GM21515 (cell line): ENCODE measurements around the gene CDH3.
"Not testable (repeated sequence)": the region's sequence is repeated elsewhere in the genome, so short reads cannot be mapped to it uniquely, and the experiment has no call there.

Source experiments
- ATAC-seq: cut with Tn5 transposase; IDR thresholded peaks from one replicate; pipeline ENCODE4 v1.9.1; 2021; ENCODE audit not compliant: unreplicated experiment

CDH3 gene

DNA sequence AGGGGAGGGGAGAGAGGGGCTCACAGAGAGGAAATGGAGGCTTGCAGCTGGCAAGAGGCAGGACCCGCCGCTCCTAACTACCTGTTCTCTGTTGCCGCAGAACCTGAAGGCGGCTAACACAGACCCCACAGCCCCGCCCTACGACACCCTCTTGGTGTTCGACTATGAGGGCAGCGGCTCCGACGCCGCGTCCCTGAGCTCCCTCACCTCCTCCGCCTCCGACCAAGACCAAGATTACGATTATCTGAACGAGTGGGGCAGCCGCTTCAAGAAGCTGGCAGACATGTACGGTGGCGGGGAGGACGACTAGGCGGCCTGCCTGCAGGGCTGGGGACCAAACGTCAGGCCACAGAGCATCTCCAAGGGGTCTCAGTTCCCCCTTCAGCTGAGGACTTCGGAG, 53.0 kb downstream of the CDH3 start:
- no peak for ATAC-seq

- no peak for ATAC-seq
Observed at GRCh38 chr16:68700120-68700519, 55.0 kb downstream of the CDH3 start.

DNA sequence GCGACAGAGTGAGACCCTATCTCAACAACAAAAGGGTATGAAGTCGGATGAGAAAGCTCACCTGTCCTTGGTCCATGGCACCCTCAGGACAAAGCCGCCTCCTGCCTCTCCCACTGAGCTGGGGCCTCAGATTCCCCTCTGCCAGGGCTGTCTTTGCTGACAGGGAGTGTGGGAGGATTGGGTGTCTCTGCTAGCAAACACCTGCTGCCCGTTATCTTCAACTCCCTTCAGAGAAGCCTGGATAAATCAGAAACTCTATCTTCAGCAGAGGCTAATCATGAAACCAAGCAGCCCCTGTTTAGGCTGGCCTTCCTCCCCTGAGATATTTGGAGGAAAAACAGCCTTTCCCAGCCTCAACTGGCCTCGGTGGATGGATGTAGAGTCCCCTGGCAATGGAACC, 55.7 kb downstream of the CDH3 start:
- ATAC-seq = no peak

DNA sequence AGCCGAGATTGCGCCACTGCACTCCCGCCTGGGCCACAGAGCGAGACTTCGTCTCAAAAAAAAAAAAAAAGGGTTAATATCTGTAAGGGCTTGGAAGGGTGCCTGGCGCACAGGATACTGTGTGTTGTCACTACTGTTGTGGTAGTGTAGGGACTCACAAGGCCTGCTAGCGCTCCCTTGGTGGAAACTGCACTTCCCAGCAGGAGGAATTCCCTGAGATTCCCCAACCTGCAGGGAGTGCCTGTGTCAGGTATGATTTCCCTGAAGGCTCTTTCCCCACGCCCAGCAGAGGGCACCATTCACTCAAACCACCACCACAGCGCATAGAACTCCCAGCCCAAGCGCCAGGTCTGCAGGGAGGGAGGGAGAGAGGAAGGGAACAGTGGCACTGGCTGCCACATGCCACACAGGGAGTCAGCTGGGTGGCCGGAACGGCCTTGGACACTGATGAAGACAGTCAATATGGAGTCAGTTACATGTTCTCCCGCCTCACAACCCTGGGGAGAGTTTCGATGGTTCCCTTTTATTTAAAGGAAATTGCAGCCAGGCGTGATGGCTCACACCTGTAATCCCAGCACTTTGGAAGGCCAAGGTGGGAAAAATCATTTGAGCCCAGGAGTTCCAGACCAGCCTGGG, 59.2 kb downstream of the CDH3 start:
- ATAC-seq = no peak

DNA sequence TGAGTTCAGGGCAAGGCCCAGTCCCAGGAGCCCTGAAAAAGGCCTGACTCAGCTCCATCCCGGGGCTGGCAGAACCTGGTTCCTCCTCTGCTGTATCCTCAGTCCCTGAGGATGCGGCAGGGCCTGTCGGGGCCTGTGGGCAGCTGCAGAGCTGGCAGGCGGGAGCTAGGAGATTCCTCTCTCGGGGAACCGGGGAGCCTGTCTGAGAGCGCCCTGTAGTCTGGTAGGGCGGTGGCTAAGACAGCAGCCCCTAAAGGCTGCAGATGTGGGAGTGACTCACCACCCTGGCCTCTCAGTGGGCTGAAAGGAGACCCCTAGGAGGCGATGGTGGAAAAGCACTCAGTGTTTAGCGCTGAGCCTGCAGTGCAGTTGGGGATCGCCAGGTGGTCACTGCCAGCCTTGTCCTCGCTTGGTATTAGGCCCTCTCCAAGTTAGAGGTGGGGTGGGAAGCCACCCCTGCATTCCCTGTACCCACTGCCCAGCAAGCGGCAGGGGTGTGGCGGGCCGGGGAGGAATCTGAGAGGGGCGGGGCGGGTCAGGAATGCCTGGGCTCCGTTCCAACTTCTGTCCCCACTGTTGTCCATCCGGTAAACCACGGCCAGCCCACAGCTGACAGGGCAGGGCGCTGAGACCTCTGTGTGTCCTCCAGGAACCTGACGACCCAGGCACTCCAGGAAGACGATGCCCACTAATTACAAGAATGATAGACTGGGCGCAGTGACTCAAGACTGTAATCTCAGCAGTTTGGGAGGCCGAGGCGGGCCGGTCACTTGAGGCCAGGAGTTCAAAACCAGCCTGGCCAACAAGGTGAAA, 62.4 kb downstream of the CDH3 start:
- no peak for ATAC-seq

GRCh38 chr16:68710211-68710610, 65.1 kb downstream of the CDH3 start:
- ATAC-seq = no peak

GRCh38 chr16:68711421-68712139, 66.5 kb downstream of the CDH3 start:
- ATAC-seq = no peak

GRCh38 chr16:68713361-68713760, 68.3 kb downstream of the CDH3 start:
- no peak for ATAC-seq

DNA sequence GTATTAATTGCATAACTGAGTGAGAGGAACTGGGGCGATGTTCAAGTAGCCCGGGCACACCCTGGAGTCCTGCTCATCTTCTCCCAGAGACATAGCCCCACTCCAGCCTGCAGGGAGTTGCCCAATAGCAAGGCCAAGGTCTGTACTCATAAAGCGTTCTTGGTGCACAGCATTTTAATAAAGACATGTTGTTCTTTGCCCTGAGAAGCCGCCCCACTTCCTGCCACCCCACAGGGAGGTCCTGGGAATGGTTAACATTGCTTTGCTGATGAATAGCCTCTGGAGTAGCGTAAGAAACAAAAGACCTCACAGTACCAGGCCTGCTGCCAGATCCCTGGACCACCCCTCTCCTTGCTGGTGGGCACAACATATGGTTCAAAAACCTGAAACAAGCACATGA, 70.4 kb downstream of the CDH3 start:
- ATAC-seq = no peak

GRCh38 chr16:68716516-68716915, 71.4 kb downstream of the CDH3 start:
- ATAC-seq = not testable (repeated sequence)

- no peak for ATAC-seq
Observed at GRCh38 chr16:68717684-68718083, 72.6 kb downstream of the CDH3 start.

- no peak for ATAC-seq
Observed at GRCh38 chr16:68718590-68718989, 73.5 kb downstream of the CDH3 start.

GRCh38 chr16:68719993-68720489, 74.9 kb downstream of the CDH3 start:
- ATAC-seq = peak; percentile 68

- ATAC-seq = no peak
Observed at GRCh38 chr16:68722119-68723024, 77.3 kb downstream of the CDH3 start.

GRCh38 chr16:68724797-68725196, 79.7 kb downstream of the CDH3 start:
- no peak for ATAC-seq

DNA sequence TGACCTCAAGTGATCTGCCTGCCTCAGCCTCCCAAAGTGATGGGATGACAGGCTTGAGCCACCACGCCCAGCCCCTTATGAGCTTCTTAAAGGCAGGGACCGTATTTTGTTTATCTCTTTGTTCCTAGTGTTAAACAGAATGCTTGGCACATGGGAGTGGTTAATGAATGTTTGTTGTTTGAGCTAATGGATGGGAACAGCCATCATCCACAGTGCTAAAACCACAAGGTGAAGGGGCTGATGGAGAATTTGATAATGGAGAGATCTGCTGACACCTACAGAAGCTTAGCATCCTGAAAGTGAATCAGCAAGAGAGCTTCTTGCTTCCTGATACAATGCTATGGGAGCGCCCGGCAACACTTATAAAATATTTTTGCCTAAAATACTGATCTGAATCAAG, 83.4 kb downstream of the CDH3 start:
- ATAC-seq = no peak

DNA sequence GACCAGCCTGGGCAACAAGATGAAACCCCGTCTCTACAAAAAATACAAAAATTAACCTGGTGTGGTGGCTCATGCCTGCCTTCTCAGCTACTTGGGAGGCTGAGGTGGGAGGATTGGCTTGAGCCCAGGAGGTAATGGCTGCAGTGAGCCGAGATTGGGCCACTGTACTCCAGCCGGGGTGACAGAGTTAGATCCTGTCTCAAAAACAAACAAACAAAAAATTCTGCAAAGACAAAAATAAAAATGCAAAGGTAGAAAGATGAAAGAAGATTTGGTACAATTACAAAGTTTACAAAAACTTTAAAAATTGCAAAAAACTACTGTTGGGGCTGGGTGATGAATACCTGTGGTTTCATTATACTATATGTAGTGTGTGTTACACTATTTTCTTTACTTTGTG, 86.5 kb downstream of the CDH3 start:
- no peak for ATAC-seq

- no peak for ATAC-seq
Observed at GRCh38 chr16:68732042-68732680, 87.1 kb downstream of the CDH3 start.

- ATAC-seq = no peak
Observed at GRCh38 chr16:68732741-68733399, 87.8 kb downstream of the CDH3 start.

- ATAC-seq = no peak
Observed at GRCh38 chr16:68733570-68733969, 88.5 kb downstream of the CDH3 start.
